GM18873 (cell line): ENCODE results near the gene GATA2.

Source experiments
- ATAC-seq: cut with Tn5 transposase; IDR thresholded peaks from one replicate; pipeline ENCODE4 v1.9.1; 2021; ENCODE audit warnings: mild to moderate bottlenecking, moderate library complexity, moderate number of reproducible peaks; ENCODE audit not compliant: unreplicated experiment, low FRiP score

Gene GATA2

GRCh38 chr3:128489674-128489926 lies 3.4 kb downstream of the GATA2 start:
- no peak for ATAC-seq

- no peak for ATAC-seq
Observed at GRCh38 chr3:128488991-128489673, 3.9 kb downstream of the GATA2 start.

GRCh38 chr3:128488636-128488990 lies 4.4 kb downstream of the GATA2 start:
- no peak for ATAC-seq

- ATAC-seq = no peak
Observed at GRCh38 chr3:128487813-128488635, 5.0 kb downstream of the GATA2 start.

- no peak for ATAC-seq
Observed at GRCh38 chr3:128487538-128487812, 5.5 kb downstream of the GATA2 start.

GRCh38 chr3:128486681-128487537 lies 6.1 kb downstream of the GATA2 start:
- ATAC-seq = no peak

GRCh38 chr3:128486205-128486628 lies 6.8 kb downstream of the GATA2 start:
- no peak for ATAC-seq

GRCh38 chr3:128485282-128486204 lies 7.5 kb downstream of the GATA2 start:
- ATAC-seq = no peak

- no peak for ATAC-seq
Observed at GRCh38 chr3:128484404-128485281, 8.4 kb downstream of the GATA2 start.

GRCh38 chr3:128483657-128484403 lies 9.2 kb downstream of the GATA2 start:
- ATAC-seq = no peak

- ATAC-seq = no peak
Observed at GRCh38 chr3:128482666-128483656, 10.0 kb downstream of the GATA2 start.

GRCh38 chr3:128482175-128482574 lies 10.8 kb downstream of the GATA2 start:
- no peak for ATAC-seq

GRCh38 chr3:128481438-128481942 lies 11.5 kb downstream of the GATA2 start:
- ATAC-seq = no peak

- ATAC-seq = no peak
Observed at GRCh38 chr3:128480717-128481437, 12.1 kb downstream of the GATA2 start.

- ATAC-seq = no peak
Observed at GRCh38 chr3:128480278-128480677, 12.7 kb downstream of the GATA2 start.

GRCh38 chr3:128479558-128480086 lies 13.4 kb downstream of the GATA2 start:
- no peak for ATAC-seq
